Stimulated activated CD4-positive, alpha-beta T cell treated with anti-CD3 and anti-CD28 coated beads, TNF-alpha, amount 100 ng/mL, for 1 hour (primary cell): Measurements from ENCODE around the gene NCF2.
A peak's percentile ranks its signal among the peaks of the same experiment; 100 is the strongest.
"Not testable (repeated sequence)": the region's sequence is repeated elsewhere in the genome, so short reads cannot be mapped to it uniquely, and the experiment has no call there.

Experiments used
- DNase-seq, 3 donors: peaks; one replicate each; pipeline ENCODE4 v3.0.0-alpha.2; 2020; ENCODE audit warnings: low read depth in 3 of 3, low spot score in 1 of 3

Gene NCF2, protein sequence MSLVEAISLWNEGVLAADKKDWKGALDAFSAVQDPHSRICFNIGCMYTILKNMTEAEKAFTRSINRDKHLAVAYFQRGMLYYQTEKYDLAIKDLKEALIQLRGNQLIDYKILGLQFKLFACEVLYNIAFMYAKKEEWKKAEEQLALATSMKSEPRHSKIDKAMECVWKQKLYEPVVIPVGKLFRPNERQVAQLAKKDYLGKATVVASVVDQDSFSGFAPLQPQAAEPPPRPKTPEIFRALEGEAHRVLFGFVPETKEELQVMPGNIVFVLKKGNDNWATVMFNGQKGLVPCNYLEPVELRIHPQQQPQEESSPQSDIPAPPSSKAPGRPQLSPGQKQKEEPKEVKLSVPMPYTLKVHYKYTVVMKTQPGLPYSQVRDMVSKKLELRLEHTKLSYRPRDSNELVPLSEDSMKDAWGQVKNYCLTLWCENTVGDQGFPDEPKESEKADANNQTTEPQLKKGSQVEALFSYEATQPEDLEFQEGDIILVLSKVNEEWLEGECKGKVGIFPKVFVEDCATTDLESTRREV

DNA sequence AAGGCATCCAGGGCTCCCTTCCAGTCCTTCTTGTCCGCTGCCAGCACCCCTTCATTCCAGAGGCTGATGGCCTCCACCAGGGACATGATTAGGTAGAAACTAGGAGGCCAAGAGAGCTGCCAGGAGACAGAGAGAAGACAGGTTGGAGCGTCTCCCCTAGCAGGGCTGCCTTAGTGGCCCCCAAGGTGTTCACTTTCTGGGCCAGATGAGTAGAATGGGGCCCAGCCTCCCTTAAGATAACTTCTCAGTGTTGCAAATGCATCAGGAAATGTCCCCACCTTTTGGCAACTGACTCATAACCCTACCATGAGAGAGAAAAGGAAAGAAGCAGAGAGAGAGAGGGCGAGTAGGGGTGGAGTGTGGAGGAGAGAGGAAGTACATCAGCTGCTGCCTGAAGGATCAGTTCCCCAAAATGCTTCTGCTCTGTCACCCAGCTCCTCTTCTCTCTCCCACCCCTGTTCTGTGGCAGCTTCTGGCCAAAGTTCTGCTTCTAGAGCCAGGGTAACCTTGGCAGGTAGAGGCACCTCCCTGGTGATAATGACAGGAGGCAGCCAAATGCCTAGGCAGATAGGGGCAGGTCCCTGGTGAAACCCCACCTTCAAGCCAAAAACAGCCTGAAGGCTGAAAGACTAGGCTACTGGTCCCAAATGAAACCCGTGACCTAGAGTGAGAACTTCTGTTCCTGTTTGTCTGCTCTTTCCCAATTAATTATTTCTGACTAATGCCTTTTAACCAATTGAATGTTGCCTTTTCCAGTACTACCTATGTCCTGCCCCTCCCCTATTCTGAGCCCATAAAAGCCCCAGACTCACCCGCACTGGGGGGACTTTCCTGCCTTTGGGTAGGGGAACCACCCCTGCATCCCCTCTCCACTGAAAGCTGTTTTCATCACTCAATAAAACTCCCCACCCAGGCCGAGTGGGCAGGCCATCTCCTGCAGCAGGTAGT lies at the start of gene NCF2:
TSS of gene NCF2 (minus strand) at position 216 of the 948 bp plus-strand sequence. CDS start at position 86, 130 bp downstream.
- DNase-seq, result no peak

DNA sequence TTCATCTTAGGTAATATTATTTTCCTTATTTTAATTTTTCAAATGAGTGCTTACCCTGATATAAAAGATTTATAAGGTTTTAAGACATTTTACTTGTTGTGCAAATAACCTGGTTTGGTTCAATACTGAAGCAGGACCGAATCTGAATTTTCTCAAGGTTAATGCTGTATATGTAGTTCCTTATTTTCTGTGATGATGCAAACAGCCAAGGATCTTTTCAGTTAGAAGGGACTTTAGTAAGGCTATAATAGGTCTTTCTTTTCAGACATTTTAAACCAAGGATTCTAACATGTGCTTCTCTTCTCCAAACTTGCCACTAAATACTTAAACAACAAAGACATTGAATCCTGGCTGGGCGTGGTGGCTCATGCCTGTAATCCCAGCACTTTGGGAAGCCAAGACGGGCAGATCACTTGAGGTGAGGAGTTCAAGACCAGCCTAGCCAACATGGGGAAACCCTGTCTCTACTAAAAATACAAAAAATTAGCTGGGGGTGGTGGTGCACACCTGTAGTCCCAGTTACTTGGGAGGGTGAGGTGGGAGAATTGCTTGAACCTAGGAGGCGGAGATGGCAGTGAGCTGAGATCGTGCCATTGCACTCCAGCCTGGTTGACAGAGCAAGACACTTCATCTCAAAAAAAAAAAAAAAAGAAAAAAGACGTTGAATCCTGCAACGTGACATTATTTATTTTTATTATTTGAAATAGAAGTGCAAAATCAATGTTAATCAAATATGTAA lies 48.6 kb upstream of the NCF2 start:
- no peak for DNase-seq

DNA sequence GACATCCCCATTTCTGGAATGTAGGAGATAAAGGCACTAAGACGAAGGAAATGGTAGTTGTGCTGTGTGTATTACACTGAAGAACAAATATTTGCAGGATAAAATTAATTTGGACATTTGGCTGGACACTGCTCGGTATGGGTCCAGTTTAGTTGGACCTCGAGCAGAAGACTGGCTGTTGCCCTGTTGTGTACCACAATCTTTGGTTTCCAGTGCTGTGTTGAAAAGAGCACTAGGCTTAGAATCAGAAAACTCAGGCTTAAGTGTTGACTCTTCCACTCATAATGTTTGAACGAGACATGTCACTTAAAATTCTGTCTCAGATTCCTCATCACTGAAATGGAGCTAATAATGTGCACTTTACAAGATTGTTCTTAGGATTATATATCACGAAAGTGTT lies 46.5 kb upstream of the NCF2 start:
- DNase-seq, result no peak

DNA sequence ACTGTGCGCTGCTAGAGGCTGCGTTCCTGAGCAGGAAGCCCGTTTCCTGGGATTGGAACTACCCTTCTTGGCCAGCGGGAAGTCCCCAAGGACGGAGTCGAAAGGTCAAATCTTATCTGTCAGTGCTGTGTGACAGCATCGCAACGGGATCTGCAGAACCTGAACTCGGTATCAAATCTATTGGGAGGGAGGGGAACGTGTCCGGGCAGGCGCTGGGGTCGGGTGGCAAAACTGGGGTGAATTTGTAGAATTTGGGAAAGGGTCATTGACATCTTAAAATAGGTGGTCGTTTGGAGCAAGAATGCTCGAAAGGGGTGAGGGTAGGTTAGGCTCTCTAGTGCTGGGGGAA lies 46.0 kb upstream of the NCF2 start:
- DNase-seq, result peak in 1 of 3 donors; percentile 8

DNA sequence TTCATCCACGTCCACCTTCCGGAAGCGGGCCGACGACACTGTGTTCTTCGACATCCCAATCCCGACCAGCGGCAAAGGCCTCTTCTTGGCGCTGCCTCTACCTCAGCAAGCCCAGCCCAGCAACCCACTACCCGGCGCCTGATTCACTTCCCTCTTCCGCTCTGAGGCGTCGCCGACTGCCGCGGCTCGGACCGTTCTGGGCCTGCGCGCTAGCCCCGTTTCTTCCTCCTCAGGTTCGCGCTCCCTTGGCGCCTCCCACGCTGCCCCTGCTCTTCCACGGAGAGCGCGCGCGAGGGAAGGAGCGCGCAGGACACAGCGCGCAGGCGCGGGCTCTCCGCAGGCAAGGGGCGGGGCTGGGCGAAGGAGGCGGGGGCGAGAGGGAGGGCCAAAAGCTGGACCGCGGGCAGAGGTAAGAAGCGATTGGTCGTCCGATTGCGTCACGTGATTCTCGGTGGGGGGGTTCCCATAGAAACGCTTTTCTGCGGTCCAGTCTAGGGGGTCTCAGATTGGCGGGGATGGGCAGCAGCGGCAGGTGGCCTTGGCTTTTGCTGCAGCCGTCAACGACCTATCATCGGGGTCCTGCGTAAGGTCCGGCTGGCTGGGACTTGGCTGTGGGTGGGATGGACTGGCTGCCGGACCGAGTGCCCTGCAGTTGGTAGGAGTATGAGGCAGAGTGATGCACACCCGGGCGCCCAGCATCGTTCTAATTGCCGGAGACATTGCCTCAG lies 45.5 kb upstream of the NCF2 start, which contains the start of gene ARPC5:
TSS of gene ARPC5 (minus strand) at position 178 of the 728 bp plus-strand sequence. CDS start at position 54, 124 bp downstream.
- peak; percentile 90 to 96 (median 93) for DNase-seq

GRCh38 chr1:183635099-183635605 lies 44.9 kb upstream of the NCF2 start:
- DNase-seq, result peak in 1 of 3 donors; percentile 5

GRCh38 chr1:183634429-183635065 lies 44.3 kb upstream of the NCF2 start:
- DNase-seq, result no peak

DNA sequence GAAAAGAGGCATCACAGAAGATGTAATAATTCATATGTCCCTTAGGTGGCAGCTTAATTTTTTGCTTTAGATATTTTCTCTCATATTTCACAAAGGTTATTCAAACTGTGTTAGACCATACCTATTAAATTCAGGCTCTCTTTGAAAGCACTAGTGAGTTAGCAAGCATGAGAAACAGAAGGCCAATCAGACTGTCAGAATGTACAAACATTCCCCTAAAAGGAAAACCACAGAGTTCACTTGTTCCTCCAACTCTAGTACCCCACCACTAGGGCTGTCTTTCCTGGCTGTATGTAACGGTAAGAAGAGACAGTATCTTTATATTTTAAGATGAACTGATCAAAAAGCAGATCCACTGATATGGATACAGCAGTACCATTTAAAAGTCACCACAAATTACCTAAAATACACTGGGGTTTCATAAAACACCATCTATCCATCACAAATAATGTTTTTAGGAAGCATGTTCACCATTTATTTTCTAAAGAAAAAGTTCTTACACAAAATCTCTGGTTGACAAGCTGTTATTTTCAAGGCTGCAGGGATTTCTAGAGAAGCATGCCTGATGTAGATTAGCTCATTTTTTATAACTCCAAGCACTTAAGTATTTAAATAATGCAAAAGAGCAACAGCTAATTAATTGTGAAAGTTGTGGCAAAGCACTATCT lies 43.6 kb upstream of the NCF2 start:
- DNase-seq, result no peak

DNA sequence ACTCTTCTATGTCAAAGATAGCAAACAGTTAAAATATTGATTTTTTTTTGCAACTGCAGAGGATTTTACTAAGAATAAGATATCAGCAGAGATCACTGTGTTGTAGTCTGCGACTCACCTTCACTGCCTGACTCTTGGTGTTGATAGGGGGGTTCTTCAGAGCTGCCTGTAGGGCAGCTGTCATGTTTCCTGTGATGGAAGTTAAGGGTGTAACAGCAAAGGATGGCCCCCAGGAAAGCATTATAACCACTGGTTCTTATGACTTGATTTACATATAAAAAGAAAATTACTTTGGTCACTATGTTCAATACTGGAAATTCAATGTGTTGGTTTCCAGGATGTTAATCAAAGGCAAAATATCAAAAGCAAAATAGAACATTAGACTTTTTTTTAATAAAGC lies 42.7 kb upstream of the NCF2 start:
- DNase-seq, result no peak

GRCh38 chr1:183632114-183632513 lies 41.9 kb upstream of the NCF2 start:
- DNase-seq, result no peak

DNA sequence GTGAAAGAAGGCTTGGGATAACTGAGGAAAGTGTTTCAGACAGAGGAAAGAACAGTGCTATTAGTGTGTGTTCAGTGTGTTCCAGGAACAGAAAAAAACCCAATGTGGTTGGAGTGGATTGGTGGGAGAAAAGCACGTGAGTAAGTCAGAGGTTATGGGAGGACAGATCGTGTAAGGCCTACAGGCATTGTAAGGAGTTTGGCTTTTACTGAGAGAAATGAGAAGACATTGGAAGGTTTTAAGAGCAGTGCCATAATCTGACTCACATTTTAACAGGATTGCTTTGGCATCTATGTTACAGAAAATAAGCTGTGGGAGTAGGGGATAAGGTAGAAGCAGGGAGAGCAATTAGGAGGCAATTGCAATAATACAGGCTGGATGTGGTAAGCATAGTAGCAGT lies 40.5 kb upstream of the NCF2 start:
- no peak for DNase-seq

DNA sequence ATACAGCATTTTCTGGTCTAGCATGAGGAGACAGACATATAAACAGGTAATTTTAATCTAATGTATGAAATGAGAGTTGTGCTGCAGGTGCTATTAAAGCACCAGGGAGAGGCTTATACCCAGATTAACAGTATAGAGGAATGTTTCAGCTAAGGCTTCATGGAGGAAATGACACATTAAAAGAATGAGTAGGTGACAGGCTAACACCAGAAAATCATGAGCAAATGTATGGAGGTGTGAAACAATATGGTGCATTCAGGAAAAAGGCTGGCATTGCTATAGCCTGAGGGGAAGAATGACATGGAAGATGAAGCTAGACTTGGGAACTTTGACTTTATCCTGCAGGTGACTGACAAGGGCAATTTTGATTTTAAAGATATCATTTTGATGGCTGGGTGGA lies 38.3 kb upstream of the NCF2 start:
- DNase-seq, result no peak

DNA sequence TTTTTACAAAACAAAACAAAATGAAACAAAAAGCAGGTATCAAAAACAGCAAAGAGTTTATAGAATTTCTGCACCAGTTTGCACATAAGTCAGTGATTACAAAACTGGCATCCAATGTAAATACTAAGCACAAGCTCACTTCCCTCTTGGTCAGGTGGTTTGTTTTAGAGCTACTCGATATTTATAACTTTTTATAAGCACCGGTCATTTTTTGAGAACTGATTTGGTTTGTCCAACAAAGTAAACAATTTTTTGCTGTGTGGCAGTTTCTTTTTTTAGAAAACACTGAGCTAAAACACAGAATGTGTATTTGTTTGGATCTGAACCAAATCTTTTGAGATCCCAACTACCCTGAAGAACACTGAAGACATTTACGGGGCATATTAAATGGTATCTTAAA lies 36.0 kb upstream of the NCF2 start:
- not testable (repeated sequence) for DNase-seq

DNA sequence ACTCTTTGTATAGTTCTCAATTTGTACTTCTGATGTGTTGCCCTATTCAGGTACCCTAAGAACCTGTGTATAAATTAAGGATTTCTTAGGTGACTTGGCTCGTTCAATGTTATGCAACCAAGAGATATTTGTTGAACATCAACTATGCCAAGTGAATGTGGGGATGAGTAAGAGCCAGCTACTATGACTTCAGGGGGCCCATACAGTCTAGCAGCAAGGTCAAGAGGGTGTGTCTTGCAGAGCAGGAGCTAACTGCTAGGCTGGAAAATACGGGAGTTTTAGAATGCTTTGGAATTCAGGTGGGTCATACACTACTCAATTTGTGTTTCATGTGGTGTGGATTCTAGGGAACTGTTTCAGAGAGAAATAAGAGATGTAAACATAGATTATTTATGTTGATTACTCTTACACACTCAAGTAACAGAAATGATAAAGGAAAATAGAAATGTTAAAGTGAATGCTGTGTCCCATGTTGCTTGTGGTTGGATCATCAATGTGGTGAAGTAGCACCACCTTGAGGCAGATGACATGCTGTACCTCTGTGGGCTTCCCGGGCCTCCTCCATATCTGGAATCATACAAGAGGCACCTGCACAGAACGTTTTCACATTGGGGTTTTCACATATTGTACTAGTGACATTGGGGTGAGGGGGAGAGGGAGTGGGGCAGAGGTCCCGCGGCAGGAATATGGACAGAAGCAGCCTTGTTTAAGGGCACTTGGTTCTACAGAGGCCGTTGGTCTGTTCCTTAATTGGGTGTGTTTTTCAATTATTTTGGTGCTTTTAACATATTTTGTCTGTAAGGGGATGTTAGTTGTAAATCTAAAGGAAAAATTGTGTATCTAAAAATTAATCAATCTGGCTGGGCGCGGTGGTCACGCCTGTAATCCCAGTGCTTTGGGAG lies 32.9 kb upstream of the NCF2 start:
- peak in 2 of 3 donors; percentile 2 to 12 for DNase-seq

DNA sequence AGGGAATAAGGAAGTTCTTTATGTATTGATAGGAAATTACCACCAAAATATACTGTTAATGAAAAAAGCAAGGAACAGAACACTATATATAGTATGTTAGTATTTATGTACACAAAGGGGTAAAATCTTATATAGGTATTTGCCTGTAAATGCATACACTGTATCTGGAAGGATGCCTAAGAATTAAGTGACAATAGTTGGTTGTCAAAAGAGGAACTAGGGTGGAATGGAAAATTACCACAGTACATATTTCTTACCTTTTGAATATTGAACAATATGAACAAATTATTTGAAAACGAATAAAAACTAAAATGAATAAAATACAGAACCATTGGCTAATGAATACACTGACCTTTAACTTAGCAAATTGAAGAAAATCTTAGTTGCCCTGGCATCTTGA lies 31.8 kb upstream of the NCF2 start:
- DNase-seq, result no peak

GRCh38 chr1:183620311-183620710 lies 30.1 kb upstream of the NCF2 start:
- DNase-seq, result no peak

GRCh38 chr1:183619781-183620180 lies 29.5 kb upstream of the NCF2 start:
- DNase-seq, result no peak

- DNase-seq, result not testable (repeated sequence)
Measured at GRCh38 chr1:183618202-183618601, 27.9 kb upstream of the NCF2 start.
